Measurements from ENCODE around the gene TP53I13.

DNA sequence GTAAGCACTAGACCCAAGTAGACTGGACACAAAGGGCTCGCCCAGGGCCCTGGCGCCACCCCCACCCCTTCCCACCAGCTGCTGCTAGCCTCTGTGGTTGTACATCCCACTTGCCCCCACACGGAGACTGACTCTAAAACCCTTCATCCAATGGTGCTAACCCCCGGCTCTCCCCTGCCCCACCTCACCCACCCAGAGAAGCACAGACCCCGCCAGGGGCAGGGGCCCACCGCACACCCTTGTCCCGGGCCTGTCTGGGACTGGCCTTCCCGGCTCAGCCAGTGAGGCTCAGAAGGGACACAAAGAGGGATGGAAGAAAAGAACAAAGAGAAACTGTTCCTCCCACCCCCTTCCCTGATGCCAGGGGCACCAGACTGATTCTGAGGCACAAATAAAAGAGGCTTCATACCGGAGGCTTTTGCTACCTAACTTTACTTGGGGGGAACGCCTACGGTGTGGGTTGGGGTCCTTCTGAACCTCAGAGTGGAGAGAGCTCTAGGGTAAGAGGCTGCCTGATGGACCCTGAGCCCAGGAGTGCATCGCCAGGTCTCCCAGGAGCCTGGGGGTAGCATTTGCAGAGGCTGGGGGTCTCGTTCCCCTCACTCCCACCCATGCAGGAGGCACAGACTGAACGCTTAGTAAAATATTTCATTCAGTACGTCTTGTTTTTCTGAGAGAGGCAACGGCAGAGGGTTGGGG is 46.0 kb downstream of the TP53I13 start:
- no peak for TF ChIP-seq POLR2A (IDR thresholded peaks at IDR 0.05)
- TF ChIP-seq, protein P1, sequence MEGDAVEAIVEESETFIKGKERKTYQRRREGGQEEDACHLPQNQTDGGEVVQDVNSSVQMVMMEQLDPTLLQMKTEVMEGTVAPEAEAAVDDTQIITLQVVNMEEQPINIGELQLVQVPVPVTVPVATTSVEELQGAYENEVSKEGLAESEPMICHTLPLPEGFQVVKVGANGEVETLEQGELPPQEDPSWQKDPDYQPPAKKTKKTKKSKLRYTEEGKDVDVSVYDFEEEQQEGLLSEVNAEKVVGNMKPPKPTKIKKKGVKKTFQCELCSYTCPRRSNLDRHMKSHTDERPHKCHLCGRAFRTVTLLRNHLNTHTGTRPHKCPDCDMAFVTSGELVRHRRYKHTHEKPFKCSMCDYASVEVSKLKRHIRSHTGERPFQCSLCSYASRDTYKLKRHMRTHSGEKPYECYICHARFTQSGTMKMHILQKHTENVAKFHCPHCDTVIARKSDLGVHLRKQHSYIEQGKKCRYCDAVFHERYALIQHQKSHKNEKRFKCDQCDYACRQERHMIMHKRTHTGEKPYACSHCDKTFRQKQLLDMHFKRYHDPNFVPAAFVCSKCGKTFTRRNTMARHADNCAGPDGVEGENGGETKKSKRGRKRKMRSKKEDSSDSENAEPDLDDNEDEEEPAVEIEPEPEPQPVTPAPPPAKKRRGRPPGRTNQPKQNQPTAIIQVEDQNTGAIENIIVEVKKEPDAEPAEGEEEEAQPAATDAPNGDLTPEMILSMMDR (IDR thresholded peaks at IDR 0.05) = no peak

Data from Peyer's patch (tissue), 4 donors.